IPS-11a (cell line): Measurements from ENCODE around the gene FOXRED2.
"Not testable (repeated sequence)": the region's sequence is repeated elsewhere in the genome, so short reads cannot be mapped to it uniquely, and the experiment has no call there.

Source experiments
- H3K4me3 ChIP-seq: one replicate; pipeline ENCODE4 v1.5.1; 2013; ENCODE audit warnings: low read depth, low read length, control low read depth

The FOXRED2 gene

DNA sequence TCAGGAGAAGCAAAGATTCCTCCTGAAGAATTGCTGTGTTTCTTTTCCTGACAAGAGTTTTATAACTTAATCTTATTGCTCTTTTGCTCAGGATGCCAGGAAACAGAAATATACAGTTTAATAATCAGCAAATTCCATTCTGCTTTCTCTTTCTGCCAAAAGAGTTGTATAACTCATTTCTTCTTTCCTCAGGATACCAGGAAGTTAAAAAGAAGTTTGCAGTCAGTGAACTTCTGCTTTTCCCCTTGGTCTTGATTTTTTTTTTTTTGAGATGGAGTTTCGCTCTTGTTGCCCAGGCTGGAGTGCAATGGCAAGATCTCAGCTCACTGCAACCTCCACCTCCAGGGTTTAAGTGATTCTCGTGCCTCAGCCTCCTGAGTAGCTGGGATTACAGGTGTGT is 13.1 kb upstream of the FOXRED2 start:
- H3K4me3 ChIP-seq: not testable (repeated sequence)

DNA sequence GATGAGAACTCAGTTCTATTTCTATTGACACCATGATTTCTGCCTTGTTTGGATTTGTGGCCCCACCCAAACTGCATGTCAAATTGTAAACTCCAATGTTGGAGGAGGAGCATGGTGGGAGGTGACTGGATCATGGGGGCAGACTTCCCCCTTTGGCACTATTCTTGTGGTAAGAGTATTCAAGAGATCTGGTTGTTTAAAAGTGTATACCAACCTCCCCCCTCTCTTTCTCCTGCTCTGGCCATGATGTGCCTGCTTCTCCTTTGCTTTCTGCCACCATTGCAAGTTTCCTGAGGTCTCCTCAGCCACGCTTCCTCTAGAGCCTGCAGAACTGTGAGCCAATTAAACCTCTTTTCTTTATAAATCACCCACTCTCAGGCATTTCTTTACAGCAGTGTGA is 7.9 kb upstream of the FOXRED2 start:
- no peak overlapping the region for H3K4me3 ChIP-seq

- no peak overlapping the region for H3K4me3 ChIP-seq
Observed at GRCh38 chr22:36512991-36513390, 6.2 kb upstream of the FOXRED2 start.

DNA sequence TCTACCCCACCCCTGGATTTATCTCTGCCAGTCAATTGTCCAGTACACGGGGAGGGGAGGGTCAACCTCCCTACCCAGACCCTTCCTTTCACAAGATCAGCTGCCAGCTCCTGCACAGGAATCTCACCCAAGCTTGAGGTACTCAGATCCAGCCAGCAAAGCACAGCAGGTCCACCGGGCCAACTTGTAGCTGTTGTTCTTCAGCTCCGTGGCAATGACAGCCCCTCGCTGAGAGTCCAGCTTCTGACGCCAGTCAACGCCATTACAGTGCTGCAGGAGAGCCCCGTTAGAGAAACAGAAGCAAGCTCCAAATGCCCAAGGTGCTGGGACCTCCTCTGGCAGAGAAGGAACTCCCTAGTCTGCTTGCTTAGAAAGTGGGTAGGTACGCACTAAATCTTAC is 5.5 kb upstream of the FOXRED2 start:
- H3K4me3 ChIP-seq: no peak overlapping the region

DNA sequence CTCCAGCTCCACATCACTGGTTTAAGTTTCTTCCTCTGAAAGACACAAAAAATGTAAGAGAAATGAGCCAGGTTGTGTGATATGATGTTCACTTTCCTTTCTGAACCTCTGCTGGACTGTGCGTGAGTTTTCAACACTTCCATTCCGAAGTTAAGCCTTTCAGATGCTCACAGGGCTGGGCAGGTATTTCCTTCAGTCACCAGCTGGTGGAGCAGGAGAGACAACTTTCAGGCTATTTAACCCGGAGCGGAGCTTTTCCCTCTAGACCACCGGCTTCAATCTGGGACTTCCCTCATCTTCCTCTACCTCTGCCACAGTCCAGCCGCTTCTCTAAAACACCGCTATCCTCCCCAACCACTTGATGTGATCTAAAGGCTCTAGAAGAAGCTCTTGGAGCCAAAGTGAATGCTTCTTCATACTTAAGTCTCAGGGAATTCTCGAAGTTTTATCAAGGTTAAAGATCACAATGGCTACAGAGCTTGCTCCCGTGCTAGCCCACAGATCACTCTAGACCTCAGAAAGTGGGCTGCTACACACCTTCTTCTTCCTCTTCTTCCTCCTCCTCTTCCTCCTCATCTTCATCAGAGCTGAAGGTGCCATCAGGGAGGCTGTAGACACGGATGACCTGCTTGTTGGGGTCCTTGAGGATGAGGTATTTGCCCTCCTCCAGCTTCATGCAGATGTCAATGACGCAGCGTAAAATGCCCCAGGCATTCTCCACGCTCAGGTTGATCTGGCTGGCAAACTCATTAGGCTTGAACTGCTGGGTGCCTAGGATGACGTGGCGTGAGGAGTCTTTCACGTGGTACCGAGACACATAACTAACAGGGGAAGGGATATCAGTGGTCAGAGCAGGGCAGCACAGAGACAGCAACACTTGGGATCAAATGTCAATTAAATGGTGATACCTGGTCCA is 4.4 kb upstream of the FOXRED2 start:
- no peak overlapping the region for H3K4me3 ChIP-seq

- no peak overlapping the region for H3K4me3 ChIP-seq
Observed at GRCh38 chr22:36510384-36510783, 3.5 kb upstream of the FOXRED2 start.

DNA sequence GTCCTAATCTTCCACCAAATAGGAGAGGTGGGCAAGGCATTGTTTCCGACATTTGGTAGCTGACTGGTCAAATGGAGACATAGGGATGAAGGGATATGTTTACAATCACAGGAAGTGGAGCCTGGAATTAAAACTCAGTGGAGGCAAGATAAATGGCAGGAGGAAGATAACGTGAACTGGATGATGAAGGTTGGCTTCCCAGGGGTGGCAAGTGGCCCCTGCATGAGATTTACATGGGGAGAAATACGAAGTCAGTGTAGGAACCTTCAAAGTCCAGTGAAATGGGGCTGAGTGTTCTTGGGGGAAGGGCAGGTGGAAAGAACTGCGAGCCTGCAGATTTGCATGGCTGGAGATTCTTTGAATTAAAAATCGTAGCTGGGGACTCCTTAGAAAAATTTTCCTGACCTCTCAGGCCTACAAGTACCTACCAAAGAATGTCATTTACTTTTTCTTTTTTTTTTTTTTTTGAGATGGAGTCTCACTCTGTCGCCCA is 724 bp upstream of the FOXRED2 start:
- H3K4me3 ChIP-seq: peak overlapping the region; percentile 25

DNA sequence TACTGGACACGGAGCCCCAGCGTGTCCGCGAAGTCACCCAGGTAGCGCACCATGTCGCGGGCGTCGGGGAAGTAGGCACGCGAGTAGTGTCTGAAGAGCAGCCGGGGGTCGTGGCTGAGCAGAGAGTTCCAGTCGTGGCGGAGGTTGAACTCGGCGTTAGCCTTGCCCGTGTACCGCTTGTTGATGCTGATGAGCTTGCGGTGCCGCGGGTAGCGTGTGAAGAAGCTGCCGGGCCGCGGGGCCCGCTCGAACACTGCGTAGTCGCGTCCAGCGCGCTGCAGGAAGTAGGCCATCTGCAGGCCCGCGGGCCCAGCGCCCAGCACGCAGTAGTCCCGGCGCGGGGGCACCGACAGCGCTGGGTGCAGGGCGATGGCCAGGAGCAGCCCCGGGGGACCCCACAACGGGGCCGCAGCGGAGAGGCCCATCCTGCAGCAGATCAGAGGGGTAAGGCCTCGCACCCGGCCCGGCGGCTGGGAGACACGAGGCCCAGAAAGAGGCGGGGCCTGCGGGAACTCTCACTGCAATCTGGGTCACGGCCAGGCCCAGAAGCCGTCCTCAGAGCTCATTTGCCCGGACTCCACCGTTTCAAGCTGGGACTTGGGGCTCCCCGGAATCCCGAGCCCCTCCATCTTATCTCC is 723 bp downstream of the FOXRED2 start:
- H3K4me3 ChIP-seq: peak overlapping the region; percentile 31

DNA sequence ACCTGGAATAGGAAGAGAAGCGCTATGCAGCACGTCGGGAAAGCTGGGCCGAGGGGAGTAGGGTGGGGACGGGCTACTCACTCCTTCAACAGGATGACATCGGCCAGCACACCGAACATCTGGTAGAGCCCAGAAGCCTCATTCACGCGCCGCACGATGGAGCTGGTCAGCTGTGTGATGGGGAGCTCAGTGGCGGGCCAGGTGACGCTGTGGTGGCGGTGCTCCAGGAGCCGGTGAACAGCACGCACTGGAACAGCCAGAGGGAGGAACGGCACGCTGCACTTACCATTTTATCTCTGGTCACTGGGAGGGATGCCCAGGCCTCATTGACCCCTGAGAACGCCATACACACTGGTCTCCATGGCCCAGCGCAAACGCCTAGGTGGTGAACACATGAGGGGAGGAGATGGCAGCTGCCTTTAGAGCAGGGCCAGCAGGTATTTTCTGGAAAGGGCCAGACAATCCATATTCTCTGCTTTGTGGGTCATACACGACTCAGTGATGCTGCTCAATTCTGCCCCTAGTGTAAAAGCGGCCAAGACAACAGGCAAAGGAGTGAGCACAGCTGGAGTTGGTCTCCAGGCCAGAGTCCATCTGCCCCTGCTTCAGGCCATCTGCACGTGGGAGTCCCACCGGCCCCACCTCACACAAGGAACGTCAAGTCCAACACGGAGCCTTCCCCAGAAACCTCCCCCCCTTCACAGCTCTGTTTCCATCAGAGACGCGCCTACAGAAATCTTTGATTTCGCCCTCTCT is 8.8 kb downstream of the FOXRED2 start:
- no peak overlapping the region for H3K4me3 ChIP-seq

DNA sequence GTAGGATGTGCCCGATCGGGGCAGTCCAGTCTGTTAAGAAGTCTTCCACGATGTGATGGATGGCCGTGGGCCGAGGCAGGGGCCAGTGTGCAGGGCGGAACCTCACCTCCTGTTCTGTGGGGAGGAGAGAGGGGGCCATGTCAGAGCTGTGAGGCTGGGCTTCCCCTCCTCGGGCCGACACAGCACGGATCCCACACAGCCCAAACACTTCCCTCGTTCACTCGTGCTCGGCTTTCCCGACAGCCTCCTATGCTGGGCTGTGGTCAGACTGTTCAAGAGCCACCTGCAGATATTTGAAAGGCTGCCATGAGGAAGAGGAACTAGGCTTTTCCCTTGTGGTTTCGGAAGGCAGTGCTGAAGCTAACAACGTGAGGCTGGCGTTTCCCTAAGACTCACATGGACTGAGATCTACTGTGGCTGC is 13.1 kb downstream of the FOXRED2 start:
- H3K4me3 ChIP-seq: no peak overlapping the region

DNA sequence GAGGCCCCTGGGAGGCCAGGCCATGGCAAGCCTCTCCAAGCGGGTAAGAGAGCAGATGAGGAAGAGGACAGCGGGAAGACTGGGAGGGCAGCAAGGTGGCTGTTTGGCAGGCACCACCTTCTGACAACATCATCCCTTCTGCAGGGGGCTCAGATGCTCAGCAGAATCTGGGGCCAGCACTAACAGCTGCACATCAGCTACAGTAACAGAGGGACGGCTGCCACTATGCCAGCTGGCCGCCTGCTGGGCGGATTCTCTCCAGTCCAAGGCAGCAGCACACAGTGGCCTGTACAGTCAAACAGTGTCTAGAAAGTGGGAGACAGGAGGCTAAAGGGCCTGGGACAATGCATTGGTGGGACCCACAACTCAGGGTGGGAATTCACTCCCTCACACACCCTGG is 14.7 kb downstream of the FOXRED2 start:
- H3K4me3 ChIP-seq: no peak overlapping the region

DNA sequence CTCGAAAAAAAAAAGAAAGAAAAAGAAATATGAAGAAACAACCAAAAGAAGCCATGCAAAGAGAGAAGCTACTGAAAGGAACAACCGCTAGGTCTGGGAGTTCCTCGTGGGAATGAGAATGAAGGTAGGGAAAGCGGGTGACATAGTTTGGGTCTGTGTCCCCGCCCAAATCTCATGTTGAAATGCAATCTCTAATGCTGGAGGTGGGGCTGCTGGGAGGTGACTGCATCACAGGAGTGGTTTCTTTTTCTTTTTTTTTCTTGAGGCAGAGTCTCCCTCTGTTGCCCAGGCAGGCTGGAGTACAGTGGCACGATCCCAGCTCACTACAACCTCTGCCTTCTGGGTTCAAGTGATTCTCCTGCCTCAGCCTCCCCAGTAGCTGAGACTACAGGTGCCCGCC is 15.7 kb downstream of the FOXRED2 start:
- H3K4me3 ChIP-seq: no peak overlapping the region

GRCh38 chr22:36486619-36487384 is 20.0 kb downstream of the FOXRED2 start:
- H3K4me3 ChIP-seq: no peak overlapping the region

DNA sequence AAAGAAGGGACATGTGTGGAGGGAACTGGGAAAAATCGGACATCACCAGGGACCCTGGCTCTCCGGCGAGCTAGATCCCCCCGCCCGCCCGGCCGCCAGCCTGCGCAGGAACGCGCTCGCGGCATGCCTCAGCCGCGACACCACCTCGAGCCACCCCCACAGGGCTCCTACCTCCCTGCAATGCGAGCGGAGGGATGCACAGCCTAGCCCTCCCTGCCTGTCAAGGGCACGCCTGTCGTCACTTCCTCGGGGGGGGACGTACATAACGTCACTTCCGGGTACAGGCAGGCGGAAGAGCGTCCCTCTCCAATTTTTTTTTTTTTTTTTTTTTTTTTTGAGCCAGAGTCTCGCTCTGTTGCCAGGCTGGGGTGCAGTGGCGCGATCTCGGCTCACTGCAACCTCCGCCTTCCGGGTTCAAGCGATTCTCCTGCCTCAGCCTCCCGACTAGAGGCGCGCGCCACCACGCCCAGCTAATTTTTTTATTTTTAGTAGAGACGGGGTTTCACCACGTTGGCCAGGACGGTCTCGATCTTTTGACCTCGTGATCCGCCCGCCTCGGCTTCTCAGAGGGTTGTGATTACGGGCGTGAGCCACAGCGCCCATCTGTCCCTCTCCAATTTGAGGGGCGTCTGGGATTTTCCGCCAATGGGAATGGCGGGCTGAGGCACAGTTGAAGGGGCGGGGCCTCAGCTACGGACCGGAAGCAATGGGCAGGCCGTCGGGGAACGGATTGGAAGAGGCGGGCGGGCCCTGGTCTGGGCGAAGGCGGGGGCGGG is 25.3 kb downstream of the FOXRED2 start, which contains the start of gene TXN2:
Gene TXN2 (minus strand): TSS at position 248 of the 776 bp plus-strand sequence. CDS start 803 bp downstream, outside the sequence.
- peak within 1 kb of the TSS; percentile 80 for H3K4me3 ChIP-seq

- H3K4me3 ChIP-seq: peak overlapping the region; percentile 80
Observed at GRCh38 chr22:36480941-36481392, 25.9 kb downstream of the FOXRED2 start.

DNA sequence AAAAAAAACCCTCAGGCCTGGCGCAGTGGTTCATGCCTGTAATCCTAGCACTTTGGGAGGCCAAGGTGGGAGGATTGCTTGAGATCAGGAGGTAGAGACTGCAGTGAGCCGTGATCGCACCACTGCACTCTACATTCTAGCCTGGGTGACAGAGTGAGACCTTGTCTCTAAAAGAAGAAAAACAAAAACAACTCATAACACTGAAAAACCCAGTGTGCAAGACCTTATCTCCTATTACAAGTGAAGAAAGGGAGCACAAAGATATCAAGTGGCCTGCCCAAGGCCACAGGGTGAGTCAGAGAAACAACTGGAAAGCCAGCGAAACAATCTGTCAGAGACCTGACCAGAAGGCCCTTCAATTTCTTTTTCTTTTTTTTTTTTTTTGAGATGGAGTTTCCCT is 27.9 kb downstream of the FOXRED2 start:
- no peak overlapping the region for H3K4me3 ChIP-seq

GRCh38 chr22:36475341-36475740 is 31.5 kb downstream of the FOXRED2 start:
- H3K4me3 ChIP-seq: no peak overlapping the region

DNA sequence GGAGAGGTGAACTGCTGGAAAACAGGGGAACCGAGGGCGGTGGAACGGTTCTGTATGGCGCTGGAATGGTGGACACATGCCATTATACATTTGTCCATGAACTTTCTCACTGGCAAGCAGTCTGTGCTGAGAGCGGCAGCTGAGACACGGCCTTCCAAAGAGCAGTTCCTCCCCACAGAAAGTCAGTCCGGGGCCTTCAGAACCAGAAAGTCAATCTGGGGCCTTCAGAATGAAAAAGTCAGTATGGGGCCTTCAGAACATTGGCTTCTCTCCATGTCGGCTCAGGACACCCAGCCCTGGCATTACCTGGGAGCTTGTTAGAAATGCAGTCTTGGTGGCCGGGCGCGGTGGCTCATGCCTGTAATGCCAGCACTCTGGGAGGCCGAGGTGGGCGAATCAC is 34.2 kb downstream of the FOXRED2 start:
- H3K4me3 ChIP-seq: no peak overlapping the region

DNA sequence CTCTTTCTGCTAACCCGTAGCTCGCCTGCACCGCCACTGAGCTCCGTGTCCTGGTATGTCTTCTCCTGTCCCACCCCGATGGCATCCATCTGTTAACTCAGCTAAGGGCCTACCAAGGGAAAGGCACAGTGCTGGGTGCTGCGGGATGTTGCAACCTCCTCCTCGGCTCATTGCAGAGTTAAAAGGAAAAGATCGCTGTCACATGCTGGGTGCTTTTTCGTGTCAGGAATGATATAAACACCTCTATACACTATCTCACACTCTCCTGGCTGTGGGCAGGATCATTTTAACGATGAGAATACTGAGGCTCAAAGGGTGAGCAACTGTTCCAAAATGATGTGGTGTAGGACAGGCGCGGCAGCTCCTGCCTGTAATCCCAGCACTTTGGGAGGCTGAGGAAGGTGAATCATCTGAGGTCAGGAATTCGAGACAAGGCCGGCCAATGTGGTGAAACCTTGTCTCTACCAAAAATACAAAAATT is 35.5 kb downstream of the FOXRED2 start:
- H3K4me3 ChIP-seq: no peak overlapping the region

GRCh38 chr22:36470994-36471331 is 35.9 kb downstream of the FOXRED2 start:
- H3K4me3 ChIP-seq: no peak overlapping the region
